Loucy (cell line): ENCODE data around the gene MED20.

Experiments
- EZH2phosphoT487 ChIP-seq: fragments of 200-600 bp; IDR thresholded peaks from 2 replicates; pipeline ENCODE4 v1.6.1; 2018; ENCODE audit warnings: antibody characterized with exemption, mild to moderate bottlenecking, moderate library complexity, borderline replicate concordance
- TF ChIP-seq, protein P1 (sequence below): fragments of 200-600 bp; sonication (generic); conservative IDR thresholded peaks from 2 replicates; pipeline ENCODE4 v1.5.1; 2014; ENCODE audit warnings: mild to moderate bottlenecking, antibody characterized with exemption, low read length

- TF ChIP-seq, protein P1, sequence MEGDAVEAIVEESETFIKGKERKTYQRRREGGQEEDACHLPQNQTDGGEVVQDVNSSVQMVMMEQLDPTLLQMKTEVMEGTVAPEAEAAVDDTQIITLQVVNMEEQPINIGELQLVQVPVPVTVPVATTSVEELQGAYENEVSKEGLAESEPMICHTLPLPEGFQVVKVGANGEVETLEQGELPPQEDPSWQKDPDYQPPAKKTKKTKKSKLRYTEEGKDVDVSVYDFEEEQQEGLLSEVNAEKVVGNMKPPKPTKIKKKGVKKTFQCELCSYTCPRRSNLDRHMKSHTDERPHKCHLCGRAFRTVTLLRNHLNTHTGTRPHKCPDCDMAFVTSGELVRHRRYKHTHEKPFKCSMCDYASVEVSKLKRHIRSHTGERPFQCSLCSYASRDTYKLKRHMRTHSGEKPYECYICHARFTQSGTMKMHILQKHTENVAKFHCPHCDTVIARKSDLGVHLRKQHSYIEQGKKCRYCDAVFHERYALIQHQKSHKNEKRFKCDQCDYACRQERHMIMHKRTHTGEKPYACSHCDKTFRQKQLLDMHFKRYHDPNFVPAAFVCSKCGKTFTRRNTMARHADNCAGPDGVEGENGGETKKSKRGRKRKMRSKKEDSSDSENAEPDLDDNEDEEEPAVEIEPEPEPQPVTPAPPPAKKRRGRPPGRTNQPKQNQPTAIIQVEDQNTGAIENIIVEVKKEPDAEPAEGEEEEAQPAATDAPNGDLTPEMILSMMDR = no peak
- no peak for TF ChIP-seq EZH2phosphoT487
These were observed 14.7 kb upstream of the MED20 start for GRCh38 chr6:41935685-41936072.
